Gastrocnemius medialis (tissue), 4 donors: Measurements from ENCODE around the gene PTPRB.

Experiments used
- CTCF ChIP-seq, 5 experiments: fragments of 450-650 bp in 3 of 5; fragments of 200-600 bp in 2 of 5; sonication (generic) in 2 of 5; IDR thresholded peaks in 4 of 5; conservative IDR thresholded peaks in 1 of 5; 1 replicate in 4 of 5; 2 replicates in 1 of 5; pipeline ENCODE4 v1.5.1; 2016 to 2019; ENCODE audit warnings: antibody characterized with exemption in 5 of 5, mild to moderate bottlenecking in 3 of 5, moderate library complexity in 3 of 5
- POLR2A ChIP-seq, 2 donors: fragments of 450-650 bp; IDR thresholded peaks; one replicate each; pipeline ENCODE4 v1.6.1; 2017; ENCODE audit warnings: antibody characterized with exemption in 2 of 2, mild to moderate bottlenecking in 2 of 2, moderate library complexity in 2 of 2

- TF ChIP-seq POLR2A (IDR thresholded peaks at IDR 0.05) (no peak), CTCF (IDR thresholded peaks at IDR 0.05 in 4 of 5, conservative IDR thresholded peaks at IDR 0.05 in 1 of 5) (no peak)
Measured at GRCh38 chr12:70637303-70638085, at the start of gene PTPRB.
